ENCODE results near the gene VSX1.

Gene VSX1

DNA sequence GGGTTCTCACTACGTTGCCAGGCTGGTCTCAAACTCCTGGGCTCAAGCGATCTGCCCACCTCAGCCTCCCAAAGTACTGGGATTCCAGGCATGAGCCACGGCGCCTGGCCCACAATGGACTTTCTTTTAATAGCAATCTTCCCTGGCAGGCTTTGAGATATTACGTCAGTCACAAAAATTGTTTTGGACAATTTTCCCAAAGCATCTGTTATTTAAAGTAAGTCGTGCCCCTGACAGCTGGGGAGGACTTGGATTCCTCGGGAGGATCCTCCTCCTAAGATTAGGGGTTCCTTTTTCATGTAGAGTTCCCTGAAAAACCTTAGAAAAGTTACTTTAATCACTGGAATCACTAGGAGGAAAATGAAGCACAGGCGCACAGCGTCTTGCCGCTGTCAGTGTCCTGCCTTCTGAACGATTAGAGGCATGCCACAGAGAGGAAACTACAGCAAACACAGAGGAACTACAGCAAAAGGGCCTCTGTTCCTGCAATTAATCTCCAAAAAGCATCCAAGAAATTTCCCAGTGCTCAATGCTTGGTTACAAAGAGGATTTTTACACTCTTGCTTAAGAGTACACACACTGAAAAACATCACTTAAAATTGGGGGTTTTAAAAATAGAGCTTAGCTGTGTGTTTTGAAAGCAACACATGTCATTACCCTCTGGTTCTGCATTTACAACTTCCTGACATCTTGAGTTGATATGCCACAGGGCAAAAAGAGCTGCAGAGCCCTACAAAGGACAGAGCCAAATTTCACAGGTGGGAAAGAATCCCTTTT, 28.5 kb downstream of the VSX1 start:
- DNase-seq (ENCODE audit: low read depth): no peak

- DNase-seq (ENCODE audit: low read depth): no peak
Observed at GRCh38 chr20:25052255-25053194, 29.4 kb downstream of the VSX1 start.

DNA sequence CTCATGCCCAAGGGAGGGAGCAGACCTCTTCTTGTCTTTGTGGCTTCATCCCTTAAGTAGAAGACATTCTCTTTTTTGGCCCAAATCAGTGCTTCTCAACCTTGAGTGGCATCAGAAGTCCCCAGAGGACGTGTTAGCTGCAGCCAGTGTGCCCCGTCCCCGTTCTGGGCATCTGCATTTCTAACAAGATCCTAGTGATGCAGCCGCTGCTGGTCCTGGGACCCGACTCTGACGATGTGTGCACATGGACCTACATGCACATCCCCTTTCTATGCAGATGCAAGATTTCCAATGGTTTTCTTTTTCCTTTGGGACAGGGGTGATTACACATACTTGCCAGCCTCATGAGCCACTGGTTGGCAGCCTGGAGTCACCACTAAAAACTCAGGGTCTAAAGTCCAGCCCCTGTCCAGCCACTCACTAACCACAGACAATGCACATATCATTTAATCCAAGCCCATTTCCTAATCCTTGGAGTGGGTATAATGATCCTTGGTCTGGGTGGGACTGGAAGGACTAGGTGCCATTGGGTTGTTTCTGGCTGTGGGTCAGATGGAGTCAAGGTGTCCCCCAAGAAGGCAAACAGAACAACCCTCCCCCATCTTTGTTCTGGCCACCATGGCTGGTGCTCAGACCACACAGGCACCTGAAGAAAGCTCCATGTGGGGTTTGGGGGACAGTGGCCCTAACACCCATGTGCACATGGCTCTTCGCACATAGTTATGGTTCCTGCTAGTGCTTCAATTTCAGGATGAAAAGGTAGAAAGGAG, 30.4 kb downstream of the VSX1 start:
- DNase-seq (ENCODE audit: low read depth): no peak

GRCh38 chr20:25050501-25051350, 31.2 kb downstream of the VSX1 start:
- no peak for DNase-seq (ENCODE audit: low read depth)

DNA sequence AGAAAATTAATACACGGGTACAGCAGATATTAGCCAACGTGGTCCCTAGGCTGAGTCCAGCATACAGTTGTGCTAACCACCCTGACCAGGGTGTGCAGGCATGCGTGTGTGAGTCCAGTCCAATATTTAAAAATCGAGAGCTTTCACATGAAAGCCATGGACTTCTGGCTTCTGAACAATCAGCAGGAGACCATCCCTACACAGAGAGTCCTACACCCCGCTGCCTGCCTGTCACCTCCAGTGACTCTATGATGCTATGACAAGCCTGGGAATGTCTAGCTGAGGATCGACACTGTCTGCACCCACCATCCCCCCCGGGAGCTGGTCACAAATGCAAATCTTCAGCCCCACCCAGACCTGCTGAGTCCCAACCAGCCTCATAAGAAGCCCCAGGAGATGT, 31.9 kb downstream of the VSX1 start:
- no peak for DNase-seq (ENCODE audit: low read depth)

GRCh38 chr20:25049261-25050060, 32.5 kb downstream of the VSX1 start:
- DNase-seq (ENCODE audit: low read depth): no peak

- no peak for DNase-seq (ENCODE audit: low read depth)
Observed at GRCh38 chr20:25048519-25048952, 33.4 kb downstream of the VSX1 start.

DNA sequence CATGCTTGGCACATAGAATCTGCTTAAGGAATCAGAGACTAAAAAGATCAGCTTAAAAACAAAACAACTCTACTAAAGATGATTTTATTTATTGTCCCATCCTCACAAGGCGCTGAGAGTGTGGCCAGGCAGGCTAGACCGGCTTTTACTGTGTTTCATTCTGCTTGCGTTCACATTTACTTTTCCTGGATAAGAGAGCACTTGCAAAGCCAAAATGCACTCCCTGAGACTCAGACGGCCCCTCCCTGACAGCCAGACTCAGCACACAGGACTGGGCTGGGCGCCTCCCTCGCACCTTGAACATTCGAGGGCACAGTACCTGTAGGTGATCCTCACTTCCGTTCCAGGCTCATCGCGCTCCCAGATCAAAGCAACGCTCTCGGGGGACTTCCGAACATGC, 34.2 kb downstream of the VSX1 start:
- no peak for DNase-seq (ENCODE audit: low read depth)

GRCh38 chr20:25046736-25047666, 34.9 kb downstream of the VSX1 start:
- DNase-seq (ENCODE audit: low read depth): no peak

DNA sequence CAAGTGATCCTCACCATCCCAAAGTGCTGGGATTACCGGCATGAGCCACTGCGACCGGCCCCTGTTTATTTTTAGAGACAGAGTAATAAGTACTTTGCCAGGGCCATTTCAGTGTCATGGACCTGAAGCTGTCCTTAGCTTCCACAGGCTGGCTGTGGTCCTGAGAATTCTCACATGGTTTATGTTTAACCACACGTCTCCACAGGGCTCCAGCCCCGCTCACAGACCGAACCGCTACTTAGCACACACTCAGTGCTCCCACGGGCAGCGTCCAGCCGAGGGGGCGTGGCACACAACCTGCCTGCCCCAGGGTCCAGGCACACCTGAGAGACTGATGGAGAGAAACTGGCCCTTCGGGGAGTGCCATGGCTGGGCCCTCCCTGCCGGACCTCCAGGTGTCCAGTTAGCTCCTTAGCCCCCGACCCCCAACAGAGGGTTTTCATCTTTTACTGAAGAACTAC, 35.7 kb downstream of the VSX1 start:
- DNase-seq (ENCODE audit: low read depth): no peak

- DNase-seq (ENCODE audit: low read depth): no peak
Observed at GRCh38 chr20:25045343-25045712, 36.6 kb downstream of the VSX1 start.

- DNase-seq (ENCODE audit: low read depth): no peak
Observed at GRCh38 chr20:25044660-25045342, 37.1 kb downstream of the VSX1 start.

DNA sequence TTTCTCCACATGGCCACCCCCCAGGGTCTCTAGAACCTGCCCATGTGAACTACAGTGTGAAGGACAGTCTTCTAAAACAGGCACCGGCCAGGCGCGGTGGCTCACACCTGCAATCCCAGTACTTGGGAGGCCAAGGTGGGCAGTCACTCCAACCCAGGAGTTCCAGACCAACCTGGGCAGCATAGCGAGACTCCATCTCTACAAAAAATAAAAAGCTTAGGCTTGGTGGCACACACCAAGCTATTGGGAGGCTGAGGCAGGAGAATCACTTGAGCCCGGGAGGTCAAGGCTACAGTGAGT, 37.7 kb downstream of the VSX1 start:
- no peak for DNase-seq (ENCODE audit: low read depth)

DNA sequence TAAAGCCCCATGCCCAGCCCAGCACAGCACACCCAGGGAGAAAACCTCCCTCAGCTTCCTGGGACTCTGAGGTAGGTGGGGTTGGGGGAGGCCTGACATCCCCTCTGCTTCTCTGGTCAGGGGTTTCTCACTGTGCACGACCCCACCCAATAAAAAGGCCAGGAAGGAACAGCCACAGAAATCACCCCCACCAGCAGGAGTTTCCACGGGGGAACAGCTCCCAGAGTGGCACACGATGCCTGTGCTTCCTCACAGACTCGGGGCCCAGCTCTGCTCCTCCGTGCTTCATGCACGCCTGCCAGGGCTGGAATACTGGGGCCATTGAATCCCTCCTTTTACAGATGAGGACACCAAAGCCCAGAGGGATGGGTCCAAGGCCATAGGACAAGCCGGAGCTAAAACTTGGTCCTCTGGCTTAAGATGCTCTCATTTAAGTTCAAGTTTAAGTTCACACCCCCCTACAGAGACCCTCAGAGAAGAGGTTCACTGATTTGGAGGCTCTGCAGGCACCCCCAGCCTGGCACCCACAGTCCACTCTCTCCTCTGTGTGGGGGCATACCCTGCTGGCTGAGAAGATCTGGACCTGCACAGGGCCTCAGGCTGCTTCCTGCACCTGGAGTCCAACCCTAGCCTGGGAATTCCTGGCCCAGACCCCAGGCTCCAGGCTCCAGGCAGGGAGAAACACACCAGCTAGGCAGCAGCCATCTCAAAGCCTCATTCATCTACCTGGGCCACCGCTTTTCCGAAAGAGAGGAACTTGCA, 38.3 kb downstream of the VSX1 start:
- no peak for DNase-seq (ENCODE audit: low read depth)

DNA sequence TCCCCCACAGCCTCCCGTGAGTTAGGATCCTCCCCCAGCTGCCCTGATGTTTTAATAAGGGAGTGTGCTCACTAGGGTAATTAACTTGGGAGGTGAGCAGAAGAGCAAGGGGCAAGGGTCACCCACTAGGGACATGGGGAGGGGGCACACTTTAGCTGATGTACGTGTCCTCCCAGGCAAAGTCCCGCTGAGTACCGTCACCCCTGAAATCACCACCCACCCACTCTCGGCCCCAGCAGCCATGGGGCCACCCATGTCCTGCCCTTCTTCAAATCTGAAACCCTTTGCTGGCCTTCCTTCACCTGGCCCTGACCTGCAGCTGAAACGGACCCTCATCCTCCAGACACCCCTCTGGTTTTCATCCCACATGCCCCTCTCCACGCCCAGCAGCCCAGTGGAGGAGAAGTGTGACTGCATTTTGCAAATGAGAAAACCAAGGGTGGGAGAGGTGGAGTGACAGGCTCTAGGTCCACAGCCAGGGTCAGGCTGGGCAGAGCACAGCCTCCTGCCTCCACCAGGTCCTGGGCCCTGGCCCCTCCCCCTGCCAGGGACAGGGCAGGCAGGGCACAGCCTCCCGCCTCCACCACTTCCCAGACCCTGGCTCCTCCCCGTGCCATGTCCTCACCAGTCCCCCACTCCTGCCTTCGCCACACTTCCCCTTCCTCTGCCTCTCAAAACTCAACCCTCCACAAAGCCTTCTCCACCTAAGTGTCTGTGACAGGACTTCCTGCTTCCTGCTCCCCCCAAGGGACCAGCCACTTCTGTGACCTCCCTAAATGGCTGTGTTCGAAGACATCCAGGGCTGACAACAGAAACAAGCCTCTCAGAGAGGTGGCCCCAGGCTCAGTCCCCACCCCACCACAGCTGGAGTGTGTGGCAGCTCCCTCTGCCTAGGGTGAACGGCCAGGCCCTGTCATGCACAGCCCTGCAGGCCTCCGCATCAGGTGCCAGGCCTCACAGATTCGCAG, 39.1 kb downstream of the VSX1 start:
- no peak for DNase-seq (ENCODE audit: low read depth)

DNA sequence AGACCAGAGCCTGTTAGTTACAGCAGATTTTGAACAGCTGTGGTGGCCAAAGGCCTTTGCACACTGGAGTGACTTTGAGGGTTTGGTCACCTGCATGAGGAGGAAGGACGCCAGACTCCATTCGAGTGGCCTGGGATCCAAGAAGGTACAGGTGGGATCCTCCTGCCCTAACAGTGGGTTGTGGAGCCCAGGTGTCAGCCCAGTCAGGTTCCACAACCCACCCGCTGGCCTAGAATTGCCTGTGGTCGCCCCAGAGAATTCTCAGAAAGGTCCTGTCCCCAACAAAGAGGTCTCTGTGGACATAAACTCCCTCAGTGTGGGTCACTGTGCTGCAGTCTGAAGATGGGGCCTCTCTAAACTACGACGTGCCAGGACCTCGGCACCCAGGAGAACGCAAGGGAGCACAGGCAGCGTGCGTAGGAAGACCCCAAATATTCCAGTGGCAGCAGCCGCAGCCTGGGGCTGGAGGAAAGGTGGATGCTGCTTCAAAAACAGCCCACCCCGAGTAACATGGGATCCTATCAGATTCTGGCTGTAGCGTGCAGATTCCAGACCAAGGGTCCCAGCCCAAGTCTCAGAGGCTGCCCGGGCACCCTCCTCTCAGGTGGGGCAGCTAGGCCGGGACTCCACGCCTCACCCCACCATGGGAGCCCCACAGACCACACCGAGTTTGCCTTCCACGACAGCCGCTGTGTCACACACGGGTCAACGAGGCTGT, 40.0 kb downstream of the VSX1 start:
- no peak for DNase-seq (ENCODE audit: low read depth)

Measured in HS-27A (cell line).